GM18858 (cell line): ENCODE measurements around the gene QARS1.

Source experiments
- ATAC-seq: cut with Tn5 transposase; IDR thresholded peaks from one replicate; pipeline ENCODE4 v1.9.1; 2021; ENCODE audit not compliant: unreplicated experiment

The QARS1 gene

DNA sequence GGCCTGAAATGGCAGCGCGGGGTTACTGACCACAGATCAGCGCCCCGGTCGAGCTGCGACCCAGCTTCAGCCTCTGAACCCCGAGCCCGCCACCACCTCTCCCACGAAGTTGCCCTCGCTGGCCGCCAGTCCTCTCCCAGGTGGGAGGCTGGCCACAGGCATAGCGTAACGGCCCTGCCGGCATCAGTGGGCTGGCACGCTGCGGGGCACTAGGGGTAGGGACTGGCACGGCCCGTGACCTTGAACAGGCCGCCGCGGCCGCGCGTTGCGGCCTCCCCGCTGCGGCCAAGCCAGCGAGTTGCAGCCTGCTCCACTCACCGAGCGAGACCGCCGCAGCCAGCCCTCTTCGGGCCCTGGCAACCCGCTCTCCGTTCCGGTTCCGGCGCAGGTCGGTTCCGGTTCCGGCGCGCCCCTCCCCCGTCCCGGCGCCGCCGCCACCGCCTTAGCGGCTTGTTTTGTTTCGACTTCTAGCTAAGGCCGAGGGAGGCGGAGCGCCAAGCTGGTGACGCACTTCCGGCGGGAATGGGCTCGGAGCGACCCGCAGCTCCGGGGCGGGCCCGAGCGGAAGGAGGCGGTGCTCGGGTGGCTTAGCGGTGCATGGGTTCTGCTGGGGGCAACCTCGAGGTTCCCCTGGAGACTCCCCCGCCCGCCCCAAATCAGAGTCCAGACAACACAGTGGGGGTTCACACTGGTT is 16.0 kb upstream of the QARS1 start, which contains the start of gene USP19:
Gene USP19, minus strand, starts transcription at position 386 of the 694 bp plus-strand sequence. CDS start 1,678 bp downstream, outside the sequence.
- ATAC-seq, result peak; percentile 79

DNA sequence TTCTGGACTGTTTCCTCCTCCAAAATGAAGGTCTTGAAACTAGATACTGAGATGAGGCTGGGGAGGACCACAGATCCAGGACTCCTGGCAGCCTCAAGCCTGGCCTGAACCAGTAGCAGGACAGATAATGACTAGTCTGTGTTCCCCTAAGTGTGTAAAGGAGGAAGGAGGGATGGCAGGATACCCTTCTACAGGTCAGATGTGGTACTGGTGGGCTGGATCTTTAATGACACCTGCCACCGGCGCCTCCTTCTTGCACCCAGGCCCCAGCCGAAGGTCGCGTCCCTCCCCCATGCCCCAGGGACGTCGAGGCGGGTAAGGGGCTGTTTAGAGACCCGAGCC is 15.5 kb upstream of the QARS1 start:
- ATAC-seq, result no peak

DNA sequence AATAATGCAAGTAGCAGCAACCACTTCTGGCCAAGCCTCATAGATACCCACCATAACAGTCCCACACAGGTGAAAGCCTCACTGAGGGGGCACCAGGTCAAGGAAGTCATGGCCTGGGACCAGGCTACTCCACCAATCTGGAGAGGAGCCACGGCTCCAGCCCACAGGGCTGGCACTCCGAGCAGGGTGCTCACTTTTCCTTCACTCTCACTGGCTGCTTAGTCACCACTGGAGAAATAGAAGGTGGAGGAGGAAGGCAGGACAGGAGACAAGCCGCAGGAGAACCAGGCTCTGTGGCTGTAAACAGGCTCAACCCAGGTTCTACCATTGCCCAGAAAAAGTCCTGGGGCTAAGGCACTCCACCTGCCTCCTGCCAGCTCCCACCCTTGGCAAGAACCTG is 14.9 kb upstream of the QARS1 start:
- ATAC-seq, result no peak

DNA sequence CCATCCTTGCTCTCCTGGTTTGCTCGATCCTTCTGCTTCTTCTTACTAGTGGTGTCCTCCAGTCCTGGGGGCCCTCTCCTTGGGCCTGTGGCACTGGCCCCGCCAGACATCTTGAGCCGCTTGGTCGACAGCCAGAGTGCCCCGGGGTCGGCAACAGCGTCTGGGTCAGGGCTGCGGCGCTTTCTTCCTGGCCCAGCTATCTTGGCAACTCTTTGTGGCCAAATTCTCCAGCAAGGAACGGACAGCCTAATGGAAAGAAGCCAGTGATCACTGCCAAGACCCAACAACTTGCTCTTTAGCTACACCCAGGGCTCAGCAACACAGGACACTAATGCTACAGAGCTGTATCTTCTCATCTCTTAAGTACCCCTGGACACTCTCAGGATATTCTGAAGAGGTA is 14.5 kb upstream of the QARS1 start:
- no peak for ATAC-seq

DNA sequence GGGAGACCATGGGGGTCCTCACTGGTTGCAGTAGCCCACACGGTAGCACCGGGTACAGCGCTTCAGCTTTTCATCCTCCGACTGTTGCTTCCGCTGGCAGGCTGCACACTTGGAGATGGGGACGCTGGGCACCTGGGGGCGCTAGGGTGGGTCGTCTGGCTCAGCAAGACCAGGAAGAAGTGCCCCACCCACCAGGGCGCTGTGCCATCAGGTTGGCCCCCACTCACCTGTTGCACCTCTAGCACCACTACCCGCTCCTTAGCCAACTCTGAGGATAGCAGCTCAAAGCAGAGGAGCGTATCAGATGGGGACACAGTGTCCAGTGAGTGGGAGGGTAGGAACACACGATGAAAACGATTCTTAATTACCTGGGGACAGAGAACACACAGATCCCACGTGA is 7.7 kb upstream of the QARS1 start:
- no peak for ATAC-seq

DNA sequence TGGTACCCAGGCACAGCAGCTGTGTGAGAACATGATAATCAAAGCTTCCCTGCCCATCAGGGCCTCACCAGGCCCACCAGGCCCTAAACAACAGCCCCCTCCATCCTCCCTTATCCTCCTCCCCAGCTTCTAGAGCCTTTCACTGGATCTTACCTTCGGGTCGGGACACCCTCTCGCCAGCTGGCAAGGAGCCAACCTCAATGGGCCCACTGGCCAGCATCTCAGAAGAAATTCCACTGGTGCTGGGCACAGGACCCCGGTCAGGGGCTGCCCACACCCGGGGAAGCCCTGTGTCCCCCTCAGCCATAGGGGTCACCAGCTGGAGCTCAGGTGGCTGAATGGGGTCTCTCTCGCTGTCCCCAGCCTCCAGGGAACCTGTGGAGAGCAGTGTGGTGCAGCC is 6.8 kb upstream of the QARS1 start:
- ATAC-seq, result no peak

DNA sequence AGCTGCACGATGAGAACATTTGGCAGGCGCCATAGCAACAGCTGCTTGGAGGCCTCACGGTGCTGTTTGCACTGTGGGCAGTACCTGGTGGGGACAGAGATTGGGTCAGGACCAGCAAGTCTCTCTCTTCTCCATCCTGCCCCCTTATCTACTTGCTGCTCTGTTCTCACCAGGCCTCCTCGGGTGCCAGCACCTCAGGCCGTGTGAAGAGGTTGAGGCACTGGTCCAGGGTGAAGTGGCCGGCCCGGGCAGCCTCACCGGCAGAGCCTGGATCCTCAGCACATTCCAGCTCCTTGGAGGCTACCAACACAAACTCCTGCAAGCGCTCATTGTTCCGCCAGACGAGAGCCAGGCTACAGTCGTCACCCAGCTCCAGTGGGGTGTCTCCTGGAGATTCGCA is 6.2 kb upstream of the QARS1 start:
- no peak for ATAC-seq

DNA sequence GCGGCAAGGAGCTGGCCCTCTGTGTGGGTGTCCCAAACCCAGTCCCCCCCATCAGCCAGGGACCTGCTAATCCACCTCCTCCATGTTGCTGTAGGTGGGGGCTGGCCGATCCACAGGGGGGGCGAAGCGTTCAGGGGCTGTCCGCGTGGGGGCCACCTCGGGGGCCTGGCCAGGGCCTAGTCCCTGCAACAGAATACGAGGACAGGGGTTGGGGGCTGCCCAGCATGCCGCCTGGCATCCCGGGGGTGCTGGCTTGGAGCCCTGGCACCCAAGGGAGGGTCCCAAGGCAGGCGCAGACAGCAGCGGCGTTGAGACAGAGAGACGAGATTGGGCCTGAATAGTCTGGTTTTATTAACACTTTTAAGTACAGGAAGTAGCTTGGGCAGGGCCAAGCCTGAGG is 3.8 kb upstream of the QARS1 start:
- ATAC-seq, result no peak

DNA sequence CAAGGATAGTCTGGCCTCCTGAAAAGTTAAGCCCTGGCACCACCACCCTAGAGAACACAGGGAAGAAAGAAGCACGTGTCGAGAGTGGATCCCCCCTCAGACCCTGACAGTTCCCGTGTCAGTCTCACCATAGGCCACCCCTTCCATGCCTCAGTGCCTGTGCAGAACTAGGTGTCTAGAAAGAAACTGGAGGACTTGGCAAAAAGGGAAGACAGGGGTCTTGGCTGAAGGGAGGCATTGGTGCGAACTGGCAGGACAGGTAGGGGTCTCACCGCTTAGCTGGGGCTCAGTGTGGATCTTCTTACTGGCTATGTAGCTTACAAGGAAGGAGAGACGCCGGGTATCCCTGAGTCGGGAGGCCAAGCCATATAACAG is 518 bp downstream of the QARS1 start:
- ATAC-seq, result no peak

DNA sequence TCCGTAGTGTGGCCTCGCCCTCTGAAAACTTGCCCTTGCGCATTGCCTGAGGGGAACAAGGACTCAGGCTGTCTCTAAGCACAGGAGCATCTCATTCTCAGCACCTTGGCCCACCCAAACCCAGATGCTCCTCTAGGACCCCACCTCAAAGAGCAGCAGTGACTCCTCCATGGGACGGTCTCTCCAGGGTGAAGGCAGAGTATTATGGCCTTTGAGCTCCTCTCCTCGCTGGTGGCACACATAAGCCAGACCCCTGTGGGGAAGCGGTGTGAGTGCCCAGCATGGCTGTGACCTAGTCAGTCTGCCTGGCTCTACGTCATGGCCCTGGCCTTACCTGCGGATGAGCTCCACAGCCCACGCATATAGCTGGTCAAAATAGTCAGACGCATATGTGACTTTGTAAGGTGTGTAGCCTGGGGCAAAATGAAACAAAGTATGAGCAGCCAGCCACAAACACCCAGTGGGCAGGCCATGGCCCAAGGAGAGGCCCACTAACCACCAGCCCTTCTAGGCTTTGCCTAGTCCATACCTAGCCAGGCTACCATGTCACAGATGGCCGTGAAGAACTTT is 4.4 kb downstream of the QARS1 start:
- no peak for ATAC-seq

DNA sequence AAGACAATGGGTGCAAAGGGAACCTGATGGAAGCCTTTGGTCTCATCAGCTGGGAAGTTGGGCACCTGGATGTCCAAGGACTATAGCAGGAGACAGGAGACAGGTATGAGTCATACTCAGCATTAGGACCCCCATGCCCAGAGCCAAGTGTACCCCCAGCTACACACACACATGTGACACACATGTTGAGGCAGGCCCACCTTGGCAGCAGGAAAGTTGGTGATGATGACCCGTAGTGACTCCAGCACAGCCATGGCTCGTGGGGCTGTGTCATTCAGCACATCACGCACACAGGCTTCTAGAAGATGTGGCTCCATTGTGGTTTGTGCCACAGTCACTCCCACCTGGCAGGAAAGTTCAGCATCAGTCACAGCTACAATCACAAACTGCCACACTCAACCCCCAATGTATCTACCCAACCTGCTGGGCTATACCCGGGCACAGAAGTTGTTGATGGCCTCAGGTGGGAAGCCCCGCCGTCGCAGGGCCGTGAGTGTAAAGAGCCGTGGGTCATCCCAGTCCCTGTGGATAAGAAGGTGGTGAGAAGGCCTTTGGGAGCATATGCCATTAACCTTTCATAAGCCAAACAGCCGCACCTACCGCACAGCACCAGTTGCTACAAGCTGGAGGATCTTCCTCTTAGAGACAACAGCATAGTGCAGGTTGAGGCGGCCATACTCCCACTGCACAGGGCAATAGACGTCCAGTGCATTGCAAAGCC is 5.5 kb downstream of the QARS1 start:
- ATAC-seq, result no peak

DNA sequence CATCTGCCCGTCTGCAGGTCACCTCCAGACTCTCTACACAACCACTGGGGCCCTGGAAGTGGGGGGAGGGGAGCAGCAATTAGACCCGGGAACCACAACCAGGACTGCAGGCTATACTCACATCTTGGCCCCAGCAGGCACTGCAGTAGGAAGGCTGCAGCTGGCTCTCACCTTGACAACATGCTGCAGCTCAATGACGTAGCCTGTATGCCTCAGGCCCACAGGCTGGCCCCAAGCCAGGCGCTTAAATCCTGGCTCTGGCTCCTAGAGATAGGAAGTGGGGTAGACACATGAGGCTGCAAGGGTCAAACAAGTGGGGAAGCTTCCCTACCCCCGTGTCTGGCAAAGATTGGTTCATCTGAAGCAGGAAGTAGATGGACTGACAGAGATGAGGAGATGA is 6.1 kb downstream of the QARS1 start:
- ATAC-seq, result no peak

DNA sequence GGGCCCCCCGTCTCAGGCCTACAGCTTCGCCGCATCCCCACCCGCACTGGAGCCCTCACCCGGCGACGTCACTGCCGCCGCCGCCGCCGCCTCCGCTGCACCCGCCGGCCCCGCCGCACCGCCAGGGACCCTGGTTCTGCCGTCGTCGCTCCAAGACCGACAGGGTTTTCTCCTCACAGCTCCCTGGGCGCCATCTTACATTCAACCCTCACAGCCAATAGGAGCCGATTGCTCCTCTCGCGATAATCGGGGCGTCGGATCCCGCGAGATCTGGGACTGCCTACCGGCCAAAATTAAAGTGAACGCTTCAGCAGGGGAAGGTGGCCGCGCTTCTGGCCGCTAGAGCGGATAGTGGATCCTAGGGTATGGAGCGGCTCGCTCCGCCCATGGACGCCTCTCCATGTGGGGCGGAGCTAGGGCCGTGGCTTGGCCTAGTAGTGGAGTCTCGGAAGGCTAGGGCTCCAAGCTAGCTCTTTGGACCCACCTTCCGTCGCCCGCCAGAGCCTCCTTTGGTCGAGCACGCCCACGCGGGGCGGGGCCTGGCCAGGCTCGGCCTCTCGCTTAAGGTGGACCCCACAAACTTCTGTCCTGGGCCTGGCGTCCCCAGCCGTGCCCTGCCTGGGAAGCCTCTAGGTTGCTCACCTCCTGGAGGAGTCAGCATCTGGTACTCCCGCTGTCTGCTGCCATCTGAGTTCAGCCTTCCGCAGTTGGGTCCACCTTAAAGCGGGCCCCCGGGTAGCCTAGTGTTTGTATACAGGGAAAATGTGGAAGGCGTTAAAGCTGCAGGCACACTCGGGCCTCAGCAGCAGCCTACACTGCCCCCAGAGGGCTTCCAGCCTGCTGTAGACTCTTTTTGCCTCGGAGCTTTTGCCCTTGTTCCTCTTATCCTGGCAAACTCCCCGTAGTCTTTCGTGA is 10.4 kb downstream of the QARS1 start, which contains the start of gene QRICH1:
Gene QRICH1, minus strand, starts transcription at position 219 of the 915 bp plus-strand sequence. CDS start 17,054 bp downstream, outside the sequence.
- ATAC-seq, result peak; percentile 61

DNA sequence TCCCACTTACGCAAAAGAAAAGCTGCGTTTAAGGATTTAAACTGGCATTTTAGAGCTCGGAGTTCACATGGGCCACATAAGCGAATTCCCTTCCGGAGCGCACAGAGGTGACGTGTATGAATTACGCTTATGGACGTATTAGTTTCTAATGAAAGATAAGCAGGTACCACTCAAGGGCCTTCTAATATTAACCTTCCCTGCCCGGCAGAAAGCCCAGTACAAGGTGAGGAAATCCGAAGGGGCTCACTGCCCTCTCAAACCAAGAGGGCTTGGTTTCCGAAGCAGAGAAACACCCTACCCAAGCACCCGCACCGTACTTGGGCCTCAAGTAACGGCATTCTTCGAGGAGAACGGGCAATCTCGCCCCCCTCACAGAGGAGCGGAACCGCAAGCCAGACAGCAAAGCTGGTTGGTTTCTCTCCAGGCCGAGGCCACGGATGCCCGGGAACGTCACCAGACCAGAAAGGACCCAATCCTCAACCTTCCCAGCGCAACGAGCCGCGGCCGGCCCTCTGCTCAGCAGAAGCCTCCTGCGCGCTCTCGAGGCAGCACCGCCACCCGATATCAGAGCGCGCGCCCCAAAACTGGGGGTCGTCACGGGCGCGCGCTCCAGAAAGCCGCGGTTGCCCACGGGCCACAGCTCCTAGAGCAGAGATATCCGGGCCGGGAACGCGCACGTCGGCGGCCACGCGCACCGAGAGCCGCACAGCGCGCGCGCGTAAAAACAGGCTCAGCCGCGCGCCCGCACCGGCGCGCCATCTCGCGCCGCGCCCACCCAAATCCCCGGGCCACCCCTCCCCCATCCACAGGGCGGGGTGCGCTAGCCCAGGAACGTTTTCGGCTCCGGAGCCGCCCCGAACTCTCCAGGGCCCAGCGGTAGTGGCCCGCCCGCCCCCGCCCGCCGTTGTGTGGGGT is 11.4 kb downstream of the QARS1 start:
- ATAC-seq, result peak; percentile 18

DNA sequence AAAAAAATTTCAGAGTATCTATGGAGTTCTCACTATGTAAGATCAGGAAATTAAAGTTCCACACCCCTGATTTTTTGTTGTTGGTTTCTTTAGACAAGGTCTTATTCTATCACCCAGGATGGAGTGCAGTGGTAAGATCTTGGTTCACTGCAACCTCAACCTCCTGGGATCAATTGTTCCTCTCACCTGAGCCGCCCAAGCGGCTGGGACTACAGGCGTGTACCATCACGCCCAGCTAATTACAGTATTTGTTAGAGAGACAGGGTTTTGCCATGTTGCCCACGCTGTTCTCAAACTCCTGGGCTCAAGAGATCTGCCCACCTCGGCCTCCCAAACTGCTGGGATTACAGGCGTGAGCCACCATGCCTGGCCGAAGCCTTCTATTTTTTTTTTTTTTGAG is 23.1 kb downstream of the QARS1 start:
- no peak for ATAC-seq

DNA sequence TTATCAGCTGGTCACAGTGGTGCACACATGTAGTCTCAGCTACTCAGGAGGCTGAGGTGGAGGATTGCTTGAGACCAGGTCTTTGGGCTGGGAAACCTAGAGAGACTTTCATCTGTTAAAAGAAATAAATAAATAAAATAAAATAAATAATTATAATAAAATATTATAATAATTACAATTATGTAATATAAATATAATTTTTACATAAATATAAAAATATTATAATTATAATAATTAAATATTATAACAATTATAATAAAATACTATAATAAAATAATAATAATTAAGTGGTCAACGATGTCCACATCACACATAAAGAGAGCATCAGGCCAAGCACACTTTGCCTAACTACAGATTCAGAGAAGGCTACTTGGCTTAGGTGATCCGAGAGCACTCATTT is 25.3 kb downstream of the QARS1 start:
- ATAC-seq, result no peak

DNA sequence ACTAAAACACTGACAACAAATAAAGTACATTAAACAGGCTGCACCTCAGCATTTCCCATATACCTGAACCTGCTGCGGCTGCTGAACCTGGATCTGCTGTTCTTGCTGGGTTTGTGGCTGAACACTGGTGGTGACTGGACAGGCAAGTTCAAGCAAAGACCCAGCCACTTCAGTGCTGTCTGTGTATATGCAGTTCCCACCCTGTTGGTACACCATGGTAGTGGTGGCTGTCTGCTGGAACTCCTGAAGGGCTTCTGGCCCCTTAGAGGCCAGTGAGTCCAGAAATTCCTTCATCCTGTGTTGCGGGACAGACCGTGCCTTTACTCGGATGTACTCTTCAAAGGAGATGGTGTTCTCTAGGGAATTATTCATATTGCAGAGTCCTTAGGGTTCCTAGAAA is 27.9 kb downstream of the QARS1 start:
- no peak for ATAC-seq

DNA sequence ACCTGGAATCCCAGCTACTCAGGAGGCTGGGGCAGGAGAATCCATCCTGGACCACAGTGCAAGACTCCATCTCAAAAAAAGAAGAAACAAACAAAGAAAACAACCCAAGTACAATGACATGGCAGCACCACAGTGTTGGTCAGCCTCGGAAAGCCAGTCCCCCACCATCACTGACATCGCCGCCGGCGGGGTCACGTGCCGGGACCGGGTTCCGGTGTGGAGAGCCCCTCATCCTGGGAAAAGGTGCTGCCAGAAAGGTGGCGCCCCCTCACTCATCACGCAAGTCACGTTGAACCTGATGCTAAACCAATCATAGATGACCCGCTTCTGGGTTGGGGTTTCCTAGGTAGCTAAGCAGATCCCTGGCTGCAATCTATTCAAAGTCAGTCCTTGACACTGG is 28.4 kb downstream of the QARS1 start:
- ATAC-seq, result no peak

DNA sequence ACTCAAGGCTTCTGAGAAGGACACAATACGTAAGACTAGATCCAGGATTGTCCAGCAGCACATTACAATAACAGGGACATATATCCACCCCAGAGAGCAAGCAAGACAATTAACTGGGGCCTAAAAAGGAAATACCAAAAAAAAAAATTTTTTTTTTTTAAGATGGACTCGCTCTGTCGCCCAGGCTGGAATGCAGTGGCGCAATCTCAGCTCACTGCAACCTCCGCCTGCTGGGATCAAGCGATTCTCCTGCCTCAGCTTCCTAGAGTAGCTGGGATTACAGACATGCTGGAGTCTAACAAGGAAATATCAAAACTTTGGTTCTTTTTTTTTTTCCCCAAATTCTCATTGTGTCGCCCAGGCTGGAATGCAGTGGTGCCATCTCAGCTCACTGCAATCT is 46.5 kb downstream of the QARS1 start:
- no peak for ATAC-seq

DNA sequence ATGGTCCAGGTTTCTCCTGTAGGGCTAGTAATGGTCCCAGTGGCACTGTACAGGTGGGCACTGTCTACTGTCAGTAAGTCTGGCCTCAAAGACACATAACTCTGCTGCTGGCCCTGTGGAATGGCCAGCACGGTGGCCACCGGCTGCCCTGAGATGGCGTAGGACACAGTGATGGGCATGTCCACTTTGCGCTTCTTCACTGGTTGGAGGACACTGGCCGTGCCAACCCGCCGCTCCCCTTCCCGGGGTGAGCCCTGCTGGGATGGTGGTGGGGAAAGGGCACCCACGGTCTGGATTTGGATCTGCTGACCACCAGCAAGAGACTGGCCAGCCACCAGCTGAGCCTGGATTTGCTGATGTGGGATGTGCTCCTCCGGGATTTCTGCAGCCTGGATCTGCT is 47.3 kb downstream of the QARS1 start:
- no peak for ATAC-seq
